Ishikawa (cell line): Measurements from ENCODE around the gene FRMD5.

Source experiments
- CEBPB ChIP-seq: IDR thresholded peaks from 2 replicates; pipeline ENCODE4 v1.6.1; 2012
- CREB1 ChIP-seq: IDR thresholded peaks from 2 replicates; pipeline ENCODE4 v1.6.1; 2012; ENCODE audit warnings: low read depth
- EGR1 ChIP-seq: IDR thresholded peaks from 2 replicates; pipeline ENCODE4 v1.6.1; 2012
- EP300 ChIP-seq: IDR thresholded peaks from 2 replicates; pipeline ENCODE4 v1.6.1; 2012; ENCODE audit warnings: borderline replicate concordance
- FOXM1 ChIP-seq: IDR thresholded peaks from 2 replicates; pipeline ENCODE4 v1.6.1; 2012; ENCODE audit warnings: low read depth, borderline replicate concordance
- NFIC ChIP-seq: IDR thresholded peaks from 2 replicates; pipeline ENCODE4 v1.6.1; 2012
- RAD21 ChIP-seq: IDR thresholded peaks from 2 replicates; pipeline ENCODE4 v1.6.1; 2012; ENCODE audit warnings: low read depth
- TAF1 ChIP-seq: IDR thresholded peaks from 2 replicates; pipeline ENCODE4 v1.6.1; 2012; ENCODE audit warnings: low read depth, mild to moderate bottlenecking
- TCF12 ChIP-seq: IDR thresholded peaks from 2 replicates; pipeline ENCODE4 v1.6.1; 2012; ENCODE audit warnings: low read depth
- TEAD4 ChIP-seq: IDR thresholded peaks from 2 replicates; pipeline ENCODE4 v1.6.1; 2012
- YY1 ChIP-seq: IDR thresholded peaks from 2 replicates; pipeline ENCODE4 v1.6.1; 2012; ENCODE audit warnings: low read depth
- ZBTB7A ChIP-seq: IDR thresholded peaks from 2 replicates; pipeline ENCODE4 v1.6.1; 2012; ENCODE audit warnings: low read depth
- TF ChIP-seq, protein P1 (sequence below): IDR thresholded peaks from 2 replicates; pipeline ENCODE4 v1.6.1; 2012; ENCODE audit warnings: low read depth, mild to moderate bottlenecking
- TF ChIP-seq, protein P2 (sequence below): IDR thresholded peaks from 2 replicates; pipeline ENCODE4 v1.6.1; 2012
- TF ChIP-seq, protein P3 (sequence below): IDR thresholded peaks from 2 replicates; pipeline ENCODE4 v1.6.1; 2012

The FRMD5 gene

DNA sequence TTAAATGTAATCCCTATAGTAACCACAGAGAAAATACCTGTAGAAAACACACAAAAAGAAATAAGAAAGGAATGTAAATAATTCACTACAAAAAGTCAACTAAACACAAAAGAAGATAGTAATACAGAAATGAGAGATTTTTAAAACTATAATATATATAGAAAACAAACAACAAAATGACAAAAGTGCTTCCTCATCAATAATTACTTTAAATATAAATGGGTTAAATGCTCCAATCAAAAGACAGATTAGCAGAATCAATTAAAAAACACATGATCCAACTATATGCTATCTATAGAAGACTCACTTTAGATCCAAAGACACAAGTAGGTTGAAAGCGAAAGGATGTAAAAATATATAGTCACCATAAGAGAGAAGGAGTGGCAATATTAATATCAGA lies 45.8 kb downstream of the FRMD5 start:
- TF ChIP-seq TAF1 (no peak), ZBTB7A (no peak), FOXM1 (no peak)
- TF ChIP-seq, protein P1, sequence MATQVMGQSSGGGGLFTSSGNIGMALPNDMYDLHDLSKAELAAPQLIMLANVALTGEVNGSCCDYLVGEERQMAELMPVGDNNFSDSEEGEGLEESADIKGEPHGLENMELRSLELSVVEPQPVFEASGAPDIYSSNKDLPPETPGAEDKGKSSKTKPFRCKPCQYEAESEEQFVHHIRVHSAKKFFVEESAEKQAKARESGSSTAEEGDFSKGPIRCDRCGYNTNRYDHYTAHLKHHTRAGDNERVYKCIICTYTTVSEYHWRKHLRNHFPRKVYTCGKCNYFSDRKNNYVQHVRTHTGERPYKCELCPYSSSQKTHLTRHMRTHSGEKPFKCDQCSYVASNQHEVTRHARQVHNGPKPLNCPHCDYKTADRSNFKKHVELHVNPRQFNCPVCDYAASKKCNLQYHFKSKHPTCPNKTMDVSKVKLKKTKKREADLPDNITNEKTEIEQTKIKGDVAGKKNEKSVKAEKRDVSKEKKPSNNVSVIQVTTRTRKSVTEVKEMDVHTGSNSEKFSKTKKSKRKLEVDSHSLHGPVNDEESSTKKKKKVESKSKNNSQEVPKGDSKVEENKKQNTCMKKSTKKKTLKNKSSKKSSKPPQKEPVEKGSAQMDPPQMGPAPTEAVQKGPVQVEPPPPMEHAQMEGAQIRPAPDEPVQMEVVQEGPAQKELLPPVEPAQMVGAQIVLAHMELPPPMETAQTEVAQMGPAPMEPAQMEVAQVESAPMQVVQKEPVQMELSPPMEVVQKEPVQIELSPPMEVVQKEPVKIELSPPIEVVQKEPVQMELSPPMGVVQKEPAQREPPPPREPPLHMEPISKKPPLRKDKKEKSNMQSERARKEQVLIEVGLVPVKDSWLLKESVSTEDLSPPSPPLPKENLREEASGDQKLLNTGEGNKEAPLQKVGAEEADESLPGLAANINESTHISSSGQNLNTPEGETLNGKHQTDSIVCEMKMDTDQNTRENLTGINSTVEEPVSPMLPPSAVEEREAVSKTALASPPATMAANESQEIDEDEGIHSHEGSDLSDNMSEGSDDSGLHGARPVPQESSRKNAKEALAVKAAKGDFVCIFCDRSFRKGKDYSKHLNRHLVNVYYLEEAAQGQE, result no peak

DNA sequence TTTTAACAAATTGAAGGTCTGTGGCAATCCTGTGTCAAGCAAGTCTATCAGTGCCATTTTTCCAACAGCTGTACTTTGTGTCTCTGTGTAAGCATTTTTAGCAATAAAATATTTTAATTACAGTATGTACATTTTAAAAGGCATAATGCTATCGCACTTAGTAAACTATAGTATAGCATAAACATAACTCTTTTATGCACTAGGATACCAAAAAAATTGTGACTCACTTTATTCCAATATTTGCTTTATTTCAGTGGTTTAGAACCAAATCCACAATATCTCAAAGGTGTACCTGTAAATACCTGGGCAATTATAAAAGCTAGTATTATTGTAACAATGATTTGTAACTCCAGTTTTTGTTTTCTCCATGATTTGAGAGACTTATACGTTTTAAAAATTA lies 46.5 kb downstream of the FRMD5 start:
- TF ChIP-seq ZBTB7A (no peak), FOXM1 (no peak), RAD21 (no peak), EGR1 (no peak), CREB1 (no peak), NFIC (no peak), TCF12 (no peak), CEBPB (no peak), TEAD4 (no peak), EP300 (no peak), YY1 (no peak), TAF1 (no peak)
- TF ChIP-seq, protein P2, sequence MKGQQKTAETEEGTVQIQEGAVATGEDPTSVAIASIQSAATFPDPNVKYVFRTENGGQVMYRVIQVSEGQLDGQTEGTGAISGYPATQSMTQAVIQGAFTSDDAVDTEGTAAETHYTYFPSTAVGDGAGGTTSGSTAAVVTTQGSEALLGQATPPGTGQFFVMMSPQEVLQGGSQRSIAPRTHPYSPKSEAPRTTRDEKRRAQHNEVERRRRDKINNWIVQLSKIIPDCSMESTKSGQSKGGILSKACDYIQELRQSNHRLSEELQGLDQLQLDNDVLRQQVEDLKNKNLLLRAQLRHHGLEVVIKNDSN, result no peak
- TF ChIP-seq, protein P1, result no peak
- TF ChIP-seq, protein P3, sequence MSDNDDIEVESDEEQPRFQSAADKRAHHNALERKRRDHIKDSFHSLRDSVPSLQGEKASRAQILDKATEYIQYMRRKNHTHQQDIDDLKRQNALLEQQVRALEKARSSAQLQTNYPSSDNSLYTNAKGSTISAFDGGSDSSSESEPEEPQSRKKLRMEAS, result no peak

DNA sequence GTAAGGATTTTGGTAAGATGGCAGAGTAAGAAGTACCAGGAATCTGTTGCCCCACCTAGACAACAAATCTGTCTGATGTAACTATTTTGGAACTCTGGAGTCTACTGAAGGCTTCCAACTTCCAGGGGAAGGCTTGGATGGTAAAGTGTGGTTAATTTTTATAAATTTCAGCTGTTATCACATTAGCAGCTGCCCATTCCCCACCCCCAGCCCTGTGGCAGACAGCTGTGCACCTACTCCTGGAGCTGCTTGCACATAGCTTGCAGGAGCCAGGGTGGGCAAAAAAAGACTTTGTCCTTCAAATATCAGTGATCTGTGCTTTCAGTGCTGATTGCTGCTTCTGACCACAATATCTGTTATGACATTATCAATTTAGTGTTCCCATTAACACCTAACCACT lies 47.4 kb downstream of the FRMD5 start:
- TF ChIP-seq RAD21 (no peak), EGR1 (no peak), TEAD4 (no peak), ZBTB7A (no peak), NFIC (no peak), CEBPB (no peak), FOXM1 (no peak)
- TF ChIP-seq, protein P3, result no peak
- TF ChIP-seq, protein P1, result no peak

DNA sequence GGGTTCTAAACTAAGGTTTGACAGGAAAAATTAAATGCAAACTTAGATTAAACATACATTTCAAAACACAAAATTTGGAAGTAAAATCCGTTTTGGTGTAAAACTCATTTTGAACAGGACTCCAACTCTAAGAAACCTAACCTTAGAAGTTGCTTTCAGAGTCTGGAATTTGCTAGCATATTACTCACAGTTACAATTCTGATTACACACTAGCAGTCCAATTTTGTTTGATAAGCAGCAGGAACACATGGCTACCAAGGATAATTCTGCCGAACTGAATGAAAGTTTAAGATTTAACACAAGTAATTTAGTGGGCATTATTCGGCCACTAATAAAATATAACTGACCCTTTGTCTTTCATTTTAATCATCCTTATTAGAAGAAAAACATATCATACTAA lies 49.6 kb downstream of the FRMD5 start:
- TF ChIP-seq TAF1, result no peak
- TF ChIP-seq YY1, result no peak
- TF ChIP-seq TEAD4, result no peak
- TF ChIP-seq, protein P1, result no peak
- TF ChIP-seq CREB1, result no peak
- TF ChIP-seq RAD21, result no peak
- TF ChIP-seq, protein P3, result no peak
- TF ChIP-seq CEBPB, result no peak
- no peak for TF ChIP-seq TCF12
- no peak for TF ChIP-seq FOXM1
- TF ChIP-seq EGR1, result no peak
- TF ChIP-seq, protein P2, result no peak
- TF ChIP-seq ZBTB7A, result no peak
- TF ChIP-seq EP300, result no peak
- no peak for TF ChIP-seq NFIC
